Kidney (tissue), 14 donors: ENCODE measurements around the gene RAD51B. TPM values are rescaled to one million over a fixed set of nuclear protein-coding genes. Genes with fewer than 3 reads are reported as not detected.
A peak's percentile ranks its signal among the peaks of the same experiment; 100 is the strongest.

Experiments used
- DNase-seq, 5 donors: peaks; one replicate each; pipeline ENCODE4 v3.0.0-alpha.2; 2013 to 2020
- FAIRE-seq: peaks from 2 replicates; lab custom pipeline; 2012; peaks lifted over from hg19 to GRCh38; lab: Jason Lieb, UNC
- H3K27ac ChIP-seq, 2 donors: one replicate each; pipeline ENCODE4 v1.7.0; 2013; ENCODE audit warnings: low read depth in 2 of 2, low read length in 2 of 2, inconsistent platforms in 1 of 2
- H3K27me3 ChIP-seq: one replicate; pipeline ENCODE4 v1.7.1; 2013; ENCODE audit warnings: low read length, inconsistent platforms; ENCODE audit not compliant: control insufficient read depth, insufficient read depth
- H3K36me3 ChIP-seq, 3 donors: one replicate each; pipeline versions ENCODE4 v1.7.0 to v1.7.1; 2013; ENCODE audit warnings: low read length in 3 of 3, control low read depth in 1 of 3, inconsistent platforms in 1 of 3; ENCODE audit not compliant: insufficient read depth in 3 of 3, control insufficient read depth in 2 of 3
- H3K4me1 ChIP-seq, 3 donors: one replicate each; pipeline versions ENCODE4 v1.7.0 to v1.7.1; 2013; ENCODE audit warnings: low read length in 3 of 3, inconsistent platforms in 1 of 3, low read depth in 1 of 3; ENCODE audit not compliant: control insufficient read depth in 2 of 3, insufficient read depth in 2 of 3
- H3K4me3 ChIP-seq, 3 donors: one replicate each; pipeline versions ENCODE4 v1.7.0 to v1.8.1; 2013; ENCODE audit warnings: low read length in 3 of 3, control low read depth in 1 of 3, inconsistent platforms in 1 of 3
- H3K9ac ChIP-seq, 3 donors: one replicate each; pipeline versions ENCODE4 v1.7.0 to v1.7.1; 2013; ENCODE audit warnings: low read length in 3 of 3, control low read depth in 1 of 3, inconsistent platforms in 1 of 3
- H3K9me3 ChIP-seq, 3 donors: one replicate each; pipeline versions ENCODE4 v1.7.0 to v1.7.1; 2013; ENCODE audit warnings: low read length in 3 of 3, control low read depth in 1 of 3, inconsistent platforms in 1 of 3; ENCODE audit not compliant: control insufficient read depth in 2 of 3, insufficient read depth in 1 of 3
- intact Hi-C: fragments of 100-400 bp; cut with DNase I; formaldehyde crosslinking; loops from one replicate; pipeline ENCODE4 v1.11.1; 2022
- polyA plus RNA-seq: library from polyadenylated mRNA; stranded (reverse); fragments of 350-450 nt; fragmentation: Illumina TruSeq; extraction: RNeasy Lipid Tissue Mini Kit (QIAGEN cat#74804); gene quantifications from one replicate; pipeline ENCODE4 v1.2.3, GENCODE V29; 2014; ENCODE audit warnings: low read depth, low replicate concordance; ENCODE audit not compliant: insufficient read depth
- total RNA-seq: library from RNA; stranded (reverse); fragmentation: NEBNext Ultra II Directional; extraction: Animal tissue kit (Norgen Biotek cat#: 25700); gene quantifications from one replicate; pipeline ENCODE4 v1.2.1, GENCODE V29; 2021
- TF ChIP-seq, protein P1 (sequence below): IDR thresholded peaks from 3 replicates; pipeline ENCODE4 v1.5.1; 2012; ENCODE audit warnings: mild to moderate bottlenecking, moderate library complexity, borderline replicate concordance; ENCODE audit not compliant: insufficient read depth; ENCODE audit errors: extremely low read depth
- donor health status: control.
- donor health status: control.
- donor health status: control.
- donor health status: control.
- donor health status: control.
- donor health status: DM: yes; HTN: yes; CAD: no.
- donor health status: Normal renal cell carcinoma (clear cell type).

RAD51B gene
- total and polyA plus RNA-seq, 2 donors from 2014 or later = 6.9 to 18.0 TPM

DNA sequence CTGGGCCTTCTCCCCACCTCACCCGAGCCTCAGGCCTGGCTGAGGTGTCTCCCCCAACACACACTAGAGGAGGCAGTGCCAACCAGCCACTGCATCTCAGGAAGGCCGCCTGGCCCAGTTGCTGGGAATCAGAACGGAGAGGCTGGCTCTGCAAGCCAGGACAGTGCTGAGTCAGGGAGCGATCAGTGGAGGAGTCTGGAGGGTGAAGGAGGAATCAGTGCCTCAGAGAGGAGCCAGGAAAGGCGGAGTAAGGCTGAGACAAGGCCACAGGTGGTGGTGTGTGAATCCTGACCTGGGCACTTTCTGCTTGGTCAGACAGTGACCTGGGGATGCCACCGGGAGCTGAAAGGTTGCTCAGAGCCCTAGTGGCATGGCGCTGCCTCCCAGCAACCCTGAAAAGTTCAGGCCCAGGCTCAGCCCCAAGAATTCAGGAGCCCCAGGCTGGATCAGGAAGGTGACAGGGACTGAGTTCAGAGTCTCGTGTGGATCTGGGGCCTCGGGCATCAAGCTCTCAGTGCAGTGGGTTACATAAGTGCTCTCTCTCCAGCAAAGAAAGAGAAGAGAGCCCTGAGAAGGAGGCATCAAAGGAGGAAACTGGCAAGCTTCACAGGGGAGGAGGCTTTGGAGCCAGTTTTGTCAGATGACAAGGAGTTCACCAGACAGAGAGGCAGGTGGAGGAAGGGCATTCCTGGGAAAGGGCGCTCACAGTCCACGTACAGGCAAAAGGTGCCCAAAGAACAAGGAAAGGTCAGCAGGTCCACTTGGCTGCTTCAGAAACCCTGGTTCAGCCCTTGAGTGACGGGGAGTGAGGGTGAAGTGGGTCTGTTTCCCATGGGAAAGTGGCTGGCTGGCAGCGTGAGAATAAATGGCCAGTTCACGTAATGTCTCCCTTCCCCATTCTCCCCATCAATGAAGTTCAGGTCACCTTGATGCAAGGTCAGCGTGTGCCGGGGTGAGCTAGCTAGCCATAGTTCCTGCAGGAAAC is 885.4 kb downstream of the RAD51B start:
- Histone ChIP-seq H3K27me3 (no peaks in the 10 kb centered on the region), H3K27ac (peak overlapping the region in 1 of 2 donors; percentile 79), H3K4me1 (peaks cover 0 to 20% (median 15%) of the 10 kb centered on the region in 3 donors), H3K9me3 (no peaks in the 10 kb centered on the region), H3K36me3 (no peaks in the 10 kb centered on the region), H3K9ac (no peak overlapping the region), H3K4me3 (no peak overlapping the region)
- DNase-seq (peak in 1 of 5 donors; percentile 30), FAIRE-seq (no peak)
- TF ChIP-seq, protein P1, sequence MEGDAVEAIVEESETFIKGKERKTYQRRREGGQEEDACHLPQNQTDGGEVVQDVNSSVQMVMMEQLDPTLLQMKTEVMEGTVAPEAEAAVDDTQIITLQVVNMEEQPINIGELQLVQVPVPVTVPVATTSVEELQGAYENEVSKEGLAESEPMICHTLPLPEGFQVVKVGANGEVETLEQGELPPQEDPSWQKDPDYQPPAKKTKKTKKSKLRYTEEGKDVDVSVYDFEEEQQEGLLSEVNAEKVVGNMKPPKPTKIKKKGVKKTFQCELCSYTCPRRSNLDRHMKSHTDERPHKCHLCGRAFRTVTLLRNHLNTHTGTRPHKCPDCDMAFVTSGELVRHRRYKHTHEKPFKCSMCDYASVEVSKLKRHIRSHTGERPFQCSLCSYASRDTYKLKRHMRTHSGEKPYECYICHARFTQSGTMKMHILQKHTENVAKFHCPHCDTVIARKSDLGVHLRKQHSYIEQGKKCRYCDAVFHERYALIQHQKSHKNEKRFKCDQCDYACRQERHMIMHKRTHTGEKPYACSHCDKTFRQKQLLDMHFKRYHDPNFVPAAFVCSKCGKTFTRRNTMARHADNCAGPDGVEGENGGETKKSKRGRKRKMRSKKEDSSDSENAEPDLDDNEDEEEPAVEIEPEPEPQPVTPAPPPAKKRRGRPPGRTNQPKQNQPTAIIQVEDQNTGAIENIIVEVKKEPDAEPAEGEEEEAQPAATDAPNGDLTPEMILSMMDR = no peak
- intact Hi-C loops = no loop called here

DNA sequence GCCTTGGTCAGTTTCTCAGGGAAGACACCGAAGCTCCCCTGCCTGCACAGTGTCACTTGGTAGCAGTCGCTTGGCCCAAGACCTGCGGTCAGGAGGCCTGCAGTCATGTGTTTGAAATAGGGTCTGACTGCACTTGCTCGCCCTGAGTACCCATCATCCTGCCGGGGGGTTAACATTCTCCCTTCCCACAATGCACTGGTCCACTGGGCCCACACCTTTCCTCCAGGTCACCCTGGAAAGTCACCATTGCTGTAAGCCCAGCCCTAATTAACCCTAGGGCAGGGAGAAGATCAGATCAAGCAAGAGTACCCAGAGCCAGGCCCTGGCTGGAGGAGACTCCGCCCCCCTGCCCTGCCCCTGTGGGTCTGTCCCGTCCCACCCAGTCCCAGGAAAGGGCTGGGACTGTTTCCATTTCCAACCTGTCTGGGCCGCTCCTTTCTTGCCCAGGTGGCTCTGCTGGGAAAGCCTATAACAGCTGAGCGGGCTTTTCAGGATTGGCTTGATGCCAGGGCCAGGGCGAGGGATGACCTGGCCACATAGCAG is 886.2 kb downstream of the RAD51B start:
- TF ChIP-seq, protein P1 = no peak
- DNase-seq = peak in 3 of 5 donors; percentile 48 to 92 (median 50)
- Histone ChIP-seq H3K9ac (peak overlapping the region in 1 of 3 donors; percentile 19), H3K27ac (peak overlapping the region; percentile 41 to 79), H3K4me1 (peaks cover 0 to 20% (median 15%) of the 10 kb centered on the region in 3 donors), H3K27me3 (no peaks in the 10 kb centered on the region), H3K36me3 (no peaks in the 10 kb centered on the region), H3K9me3 (no peaks in the 10 kb centered on the region), H3K4me3 (no peak overlapping the region)
- intact Hi-C loops = no loop called here
- no peak for FAIRE-seq

DNA sequence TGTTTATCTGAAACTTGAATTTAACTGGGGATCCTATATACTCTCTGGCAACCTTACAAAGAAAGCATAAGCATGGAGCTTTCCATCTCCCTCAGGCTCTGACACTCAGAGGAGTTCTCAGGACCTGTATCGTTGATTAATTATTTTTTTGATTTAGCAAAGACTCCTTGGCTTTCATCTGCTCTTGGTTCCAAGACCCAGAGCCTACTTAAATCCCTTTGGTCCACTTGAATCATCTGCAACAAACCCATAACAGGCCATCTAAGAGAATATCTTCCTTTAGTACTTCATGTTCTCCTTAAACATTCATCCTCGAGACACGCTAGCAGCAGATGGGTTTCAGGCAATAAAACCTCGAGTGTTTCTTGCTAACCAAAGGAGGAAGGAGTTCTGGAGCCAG is 887.9 kb downstream of the RAD51B start:
- no peak for FAIRE-seq
- no peaks in the 10 kb centered on the region for H3K9me3 ChIP-seq
- TF ChIP-seq, protein P1 = no peak

More for the DNA sequence above, 887.9 kb downstream of the RAD51B start:
- Histone ChIP-seq H3K4me3 (no peak overlapping the region), H3K36me3 (no peaks in the 10 kb centered on the region), H3K9ac (no peak overlapping the region), H3K4me1 (peaks cover 0 to 20% (median 15%) of the 10 kb centered on the region in 3 donors), H3K27me3 (no peaks in the 10 kb centered on the region), H3K27ac (no peak overlapping the region)
- intact Hi-C loops = no loop called here
- no peak for DNase-seq
